ENCODE data around the gene RAB27A. TPM values are rescaled to one million over a fixed set of nuclear protein-coding genes. Genes with fewer than 3 reads are reported as not detected.

RAB27A gene
- total and polyA plus RNA-seq, 2 of the 13 experiments (the other 11 are each of a cell fraction or from before 2014, with no cell fraction given), result 3.4 to 8.1 TPM

DNA sequence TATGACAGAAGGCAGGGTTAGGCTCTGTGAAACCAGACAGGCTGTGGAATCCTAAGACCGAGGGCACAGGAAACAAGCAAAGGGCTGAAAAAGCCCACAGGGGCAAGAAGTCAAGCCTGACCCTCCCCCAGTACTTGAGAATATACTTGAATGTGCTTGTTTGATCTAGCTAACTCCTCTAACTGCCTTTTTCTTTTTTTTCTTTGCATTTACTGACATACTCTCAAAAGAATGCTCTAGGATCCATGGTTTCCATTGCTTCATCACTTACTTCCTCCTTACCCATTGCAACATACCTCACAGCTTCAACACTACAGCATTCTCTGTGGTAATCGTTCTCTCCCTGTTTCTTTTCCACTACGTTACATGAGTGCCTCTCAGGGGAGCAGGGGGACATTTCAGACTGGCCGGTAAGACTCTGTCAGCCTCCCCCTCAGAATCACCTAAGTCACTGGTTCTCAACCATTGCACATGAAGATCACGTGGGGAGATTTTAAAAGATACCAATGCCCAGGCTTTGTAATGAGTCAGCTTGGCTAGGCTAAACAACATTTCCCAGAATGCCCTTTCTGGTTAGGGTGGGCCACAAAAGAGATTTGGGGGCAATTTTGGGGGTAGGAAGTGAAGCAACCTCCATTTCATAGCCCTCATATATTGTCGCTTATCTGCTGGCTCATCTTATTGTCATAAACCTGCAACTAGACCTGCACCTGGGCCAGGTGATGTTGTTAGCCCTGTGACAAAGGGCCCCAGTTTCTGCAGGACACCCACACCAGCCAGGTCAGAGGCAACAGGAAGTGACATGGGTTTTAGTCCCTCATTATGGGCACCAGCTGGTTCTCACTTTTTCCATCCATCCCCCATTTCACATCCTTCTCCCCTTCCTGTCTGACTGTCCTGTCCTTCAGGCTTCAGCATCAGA, 68.3 kb downstream of the RAB27A start (continued):
- TF ChIP-seq MYC (CRISPR knock-in tag; IDR thresholded peaks at IDR 0.05; ENCODE audit: borderline replicate concordance) (no peak), ZNF879 (CRISPR knock-in tag; IDR thresholded peaks at IDR 0.05) (no peak), MIXL1 (CRISPR knock-in tag; IDR thresholded peaks at IDR 0.05) (0 out of 2 replicates have a peak, but pooled peaks have one; percentile 18), ZNF264 (CRISPR knock-in tag; IDR thresholded peaks at IDR 0.05) (no peak), CBX1 (IDR thresholded peaks at IDR 0.05; ENCODE audit: low read depth) (no peak), CBX5 (CRISPR knock-in tag; IDR thresholded peaks at IDR 0.05; ENCODE audit: borderline replicate concordance) (peak; percentile 66; the same call in 1 of the 2 replicates), ZFP1 (CRISPR knock-in tag; IDR thresholded peaks at IDR 0.05) (no peak), FOXA3 (CRISPR knock-in tag; IDR thresholded peaks at IDR 0.05) (peak; percentile 67), ATF7 (IDR thresholded peaks at IDR 0.05) (peak; percentile 76), ATF7 (CRISPR knock-in tag; IDR thresholded peaks at IDR 0.05) (no peak), RXRB (CRISPR knock-in tag; IDR thresholded peaks at IDR 0.05; ENCODE audit: borderline replicate concordance) (peak; percentile 34; the same call in 1 of the 2 replicates), FOXP1 (IDR thresholded peaks at IDR 0.05) (no peak), FOXP1 (CRISPR knock-in tag; IDR thresholded peaks at IDR 0.05) (peak; percentile 41; the same call in 1 of the 2 replicates), TBL1XR1 (IDR thresholded peaks at IDR 0.05; ENCODE audit: borderline replicate concordance, low read length, partially characterized antibody) (peak; percentile 91), ZNF468 (CRISPR knock-in tag; IDR thresholded peaks at IDR 0.05) (no peak), SYNCRIP (IDR thresholded peaks at IDR 0.05; ENCODE audit: insufficient read depth, low read depth, low read length) (no peak), FIP1L1 (IDR thresholded peaks at IDR 0.05; ENCODE audit: borderline replicate concordance, insufficient read depth, low read depth, low read length) (no peak), ELF4 (CRISPR knock-in tag; IDR thresholded peaks at IDR 0.05; ENCODE audit: borderline replicate concordance) (no peak), ZNF7 (CRISPR knock-in tag; IDR thresholded peaks at IDR 0.05) (no peak), MAFG (CRISPR knock-in tag; IDR thresholded peaks at IDR 0.05) (no peak)
- TF ChIP-seq, protein P1, sequence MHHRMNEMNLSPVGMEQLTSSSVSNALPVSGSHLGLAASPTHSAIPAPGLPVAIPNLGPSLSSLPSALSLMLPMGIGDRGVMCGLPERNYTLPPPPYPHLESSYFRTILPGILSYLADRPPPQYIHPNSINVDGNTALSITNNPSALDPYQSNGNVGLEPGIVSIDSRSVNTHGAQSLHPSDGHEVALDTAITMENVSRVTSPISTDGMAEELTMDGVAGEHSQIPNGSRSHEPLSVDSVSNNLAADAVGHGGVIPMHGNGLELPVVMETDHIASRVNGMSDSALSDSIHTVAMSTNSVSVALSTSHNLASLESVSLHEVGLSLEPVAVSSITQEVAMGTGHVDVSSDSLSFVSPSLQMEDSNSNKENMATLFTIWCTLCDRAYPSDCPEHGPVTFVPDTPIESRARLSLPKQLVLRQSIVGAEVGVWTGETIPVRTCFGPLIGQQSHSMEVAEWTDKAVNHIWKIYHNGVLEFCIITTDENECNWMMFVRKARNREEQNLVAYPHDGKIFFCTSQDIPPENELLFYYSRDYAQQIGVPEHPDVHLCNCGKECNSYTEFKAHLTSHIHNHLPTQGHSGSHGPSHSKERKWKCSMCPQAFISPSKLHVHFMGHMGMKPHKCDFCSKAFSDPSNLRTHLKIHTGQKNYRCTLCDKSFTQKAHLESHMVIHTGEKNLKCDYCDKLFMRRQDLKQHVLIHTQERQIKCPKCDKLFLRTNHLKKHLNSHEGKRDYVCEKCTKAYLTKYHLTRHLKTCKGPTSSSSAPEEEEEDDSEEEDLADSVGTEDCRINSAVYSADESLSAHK (CRISPR knock-in tag; IDR thresholded peaks at IDR 0.05; ENCODE audit: borderline replicate concordance), result no peak
- TF ChIP-seq, protein P2, sequence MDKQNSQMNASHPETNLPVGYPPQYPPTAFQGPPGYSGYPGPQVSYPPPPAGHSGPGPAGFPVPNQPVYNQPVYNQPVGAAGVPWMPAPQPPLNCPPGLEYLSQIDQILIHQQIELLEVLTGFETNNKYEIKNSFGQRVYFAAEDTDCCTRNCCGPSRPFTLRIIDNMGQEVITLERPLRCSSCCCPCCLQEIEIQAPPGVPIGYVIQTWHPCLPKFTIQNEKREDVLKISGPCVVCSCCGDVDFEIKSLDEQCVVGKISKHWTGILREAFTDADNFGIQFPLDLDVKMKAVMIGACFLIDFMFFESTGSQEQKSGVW (CRISPR knock-in tag; IDR thresholded peaks at IDR 0.05; ENCODE audit: borderline replicate concordance), result no peak
- TF ChIP-seq, protein P3, sequence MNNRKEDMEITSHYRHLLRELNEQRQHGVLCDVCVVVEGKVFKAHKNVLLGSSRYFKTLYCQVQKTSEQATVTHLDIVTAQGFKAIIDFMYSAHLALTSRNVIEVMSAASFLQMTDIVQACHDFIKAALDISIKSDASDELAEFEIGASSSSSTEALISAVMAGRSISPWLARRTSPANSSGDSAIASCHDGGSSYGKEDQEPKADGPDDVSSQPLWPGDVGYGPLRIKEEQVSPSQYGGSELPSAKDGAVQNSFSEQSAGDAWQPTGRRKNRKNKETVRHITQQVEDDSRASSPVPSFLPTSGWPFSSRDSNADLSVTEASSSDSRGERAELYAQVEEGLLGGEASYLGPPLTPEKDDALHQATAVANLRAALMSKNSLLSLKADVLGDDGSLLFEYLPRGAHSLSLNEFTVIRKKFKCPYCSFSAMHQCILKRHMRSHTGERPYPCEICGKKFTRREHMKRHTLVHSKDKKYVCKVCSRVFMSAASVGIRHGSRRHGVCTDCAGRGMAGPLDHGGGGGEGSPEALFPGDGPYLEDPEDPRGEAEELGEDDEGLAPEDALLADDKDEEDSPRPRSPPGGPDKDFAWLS (CRISPR knock-in tag; IDR thresholded peaks at IDR 0.05; ENCODE audit: borderline replicate concordance), result no peak
- TF ChIP-seq, protein P4, sequence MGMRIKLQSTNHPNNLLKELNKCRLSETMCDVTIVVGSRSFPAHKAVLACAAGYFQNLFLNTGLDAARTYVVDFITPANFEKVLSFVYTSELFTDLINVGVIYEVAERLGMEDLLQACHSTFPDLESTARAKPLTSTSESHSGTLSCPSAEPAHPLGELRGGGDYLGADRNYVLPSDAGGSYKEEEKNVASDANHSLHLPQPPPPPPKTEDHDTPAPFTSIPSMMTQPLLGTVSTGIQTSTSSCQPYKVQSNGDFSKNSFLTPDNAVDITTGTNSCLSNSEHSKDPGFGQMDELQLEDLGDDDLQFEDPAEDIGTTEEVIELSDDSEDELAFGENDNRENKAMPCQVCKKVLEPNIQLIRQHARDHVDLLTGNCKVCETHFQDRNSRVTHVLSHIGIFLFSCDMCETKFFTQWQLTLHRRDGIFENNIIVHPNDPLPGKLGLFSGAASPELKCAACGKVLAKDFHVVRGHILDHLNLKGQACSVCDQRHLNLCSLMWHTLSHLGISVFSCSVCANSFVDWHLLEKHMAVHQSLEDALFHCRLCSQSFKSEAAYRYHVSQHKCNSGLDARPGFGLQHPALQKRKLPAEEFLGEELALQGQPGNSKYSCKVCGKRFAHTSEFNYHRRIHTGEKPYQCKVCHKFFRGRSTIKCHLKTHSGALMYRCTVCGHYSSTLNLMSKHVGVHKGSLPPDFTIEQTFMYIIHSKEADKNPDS (CRISPR knock-in tag; IDR thresholded peaks at IDR 0.05), result no peak
